GM23248 (cell line): ENCODE data around the gene CACNA1B.

Experiments used
- EZH2 ChIP-seq: fragments of 200-600 bp; sonication (generic); IDR thresholded peaks from 2 replicates; pipeline ENCODE4 v1.6.1; 2018; ENCODE audit warnings: antibody characterized with exemption, mild to moderate bottlenecking; ENCODE audit not compliant: insufficient read depth, poor library complexity, severe bottlenecking
- EZH2phosphoT487 ChIP-seq: fragments of 200-600 bp; sonication (generic); IDR thresholded peaks from 2 replicates; pipeline ENCODE4 v1.6.1; 2018; ENCODE audit warnings: antibody characterized with exemption, moderate library complexity, mild to moderate bottlenecking, low read depth; ENCODE audit not compliant: insufficient read depth

GRCh38 chr9:138103111-138103848 lies 225.7 kb downstream of the CACNA1B start:
- TF ChIP-seq EZH2: no peak
- no peak for TF ChIP-seq EZH2phosphoT487
